GM10266 (cell line): ENCODE data around the gene TP63.

Source experiments
- DNase-seq: peaks from one replicate; pipeline ENCODE4 v3.0.0; 2012; ENCODE audit errors: extremely low spot score
- CTCF ChIP-seq: IDR thresholded peaks from 2 replicates; pipeline ENCODE4 v1.5.1; 2012; ENCODE audit warnings: mild to moderate bottlenecking, low read depth; ENCODE audit not compliant: control insufficient read depth, insufficient read depth; ENCODE audit errors: missing control alignments

TP63 gene

GRCh38 chr3:189625572-189625971 lies 5.6 kb upstream of the TP63 start:
- no peak for DNase-seq
- no peak for TF ChIP-seq CTCF

GRCh38 chr3:189626286-189626685 lies 4.9 kb upstream of the TP63 start:
- TF ChIP-seq CTCF: no peak
- no peak for DNase-seq

GRCh38 chr3:189629803-189630455 lies 1.3 kb upstream of the TP63 start:
- DNase-seq: no peak
- no peak for TF ChIP-seq CTCF

GRCh38 chr3:189630767-189631372 lies 319 bp upstream of the TP63 start:
- TF ChIP-seq CTCF: no peak
- DNase-seq: peak; percentile 58

- TF ChIP-seq CTCF: no peak
- DNase-seq: no peak
These were observed 220 bp downstream of the TP63 start for GRCh38 chr3:189631409-189631808.

GRCh38 chr3:189632242-189632641 lies 1.1 kb downstream of the TP63 start:
- no peak for DNase-seq
- TF ChIP-seq CTCF: no peak

GRCh38 chr3:189635339-189635738 lies 4.2 kb downstream of the TP63 start:
- no peak for DNase-seq
- no peak for TF ChIP-seq CTCF
